ENCODE measurements around the gene ARL8B. TPM values are rescaled to one million over a fixed set of nuclear protein-coding genes. Genes with fewer than 3 reads are reported as not detected.
"Not testable (repeated sequence)": the region's sequence is repeated elsewhere in the genome, so short reads cannot be mapped to it uniquely, and the experiment has no call there.

The ARL8B gene
- total RNA-seq, result 10 to 100 TPM; 41.0 to 44.0 TPM

DNA sequence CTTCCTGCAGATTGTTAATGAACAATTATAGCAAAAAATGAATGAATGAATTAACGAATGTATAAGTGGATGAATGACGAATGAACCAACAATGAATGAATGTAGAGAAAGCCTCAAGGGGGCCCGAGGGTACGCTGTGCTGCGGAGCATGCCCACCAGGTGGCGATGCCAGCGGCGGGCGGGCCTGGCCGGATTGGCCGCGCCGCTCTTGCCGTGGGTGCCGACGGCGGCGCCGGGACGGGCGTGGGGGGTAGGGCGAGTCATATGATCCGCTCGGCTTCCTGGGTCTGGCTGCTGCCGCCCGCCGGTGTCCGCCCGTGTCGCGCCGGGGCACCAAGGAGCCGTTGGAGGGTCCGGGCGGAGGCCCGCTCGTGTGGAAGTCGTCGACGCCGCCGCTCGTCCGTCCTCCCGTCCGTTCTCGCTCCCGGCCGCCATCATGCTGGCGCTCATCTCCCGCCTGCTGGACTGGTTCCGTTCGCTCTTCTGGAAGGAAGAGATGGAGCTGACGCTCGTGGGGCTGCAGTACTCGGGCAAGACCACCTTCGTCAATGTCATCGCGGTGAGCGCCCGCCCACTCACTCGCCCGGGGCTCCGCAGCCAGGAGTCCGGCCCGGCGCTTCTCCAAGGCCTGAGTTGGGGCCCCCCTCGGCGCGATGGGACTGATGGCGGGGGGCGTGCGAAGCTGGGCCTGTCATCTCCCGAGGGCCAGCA is at the start of gene ARL8B:
TSS of gene ARL8B (plus strand) at position 263 of the 711 bp plus-strand sequence. CDS start at position 437, 174 bp downstream.
- peak; percentile 93 for DNase-seq
- H3K27me3 Mint-ChIP-seq (ENCODE audit: low read depth), result no peaks in the 10 kb centered on the region
- peak; percentile 97 for ATAC-seq
- H3K9me3 Mint-ChIP-seq (ENCODE audit: insufficient read depth), result no peaks in the 10 kb centered on the region
- peaks cover 3% of the 10 kb centered on the region for H3K36me3 Mint-ChIP-seq (ENCODE audit: low read depth)
- peaks cover 29% of the 10 kb centered on the region for H3K4me1 Mint-ChIP-seq (ENCODE audit: low read depth)
- POLR2A ChIA-PET, result interaction anchor here (1.1 to 5.0 kb wide), 5 partner anchors 9 to 75 kb away, joined by 3 to 25 read pairs (median 4); partner anchors contain the start of gene EDEM1
- H3K27ac Mint-ChIP-seq, result peak within 1 kb of the TSS; percentile 91
- H3K4me3 Mint-ChIP-seq, result peak within 1 kb of the TSS; percentile 95
- CTCF ChIA-PET, result interaction anchor here (0.6 to 2.8 kb wide), 20 partner anchors 9 to 816 kb away, joined by 3 to 15 read pairs (median 5); partner anchors contain the start of gene EDEM1

DNA sequence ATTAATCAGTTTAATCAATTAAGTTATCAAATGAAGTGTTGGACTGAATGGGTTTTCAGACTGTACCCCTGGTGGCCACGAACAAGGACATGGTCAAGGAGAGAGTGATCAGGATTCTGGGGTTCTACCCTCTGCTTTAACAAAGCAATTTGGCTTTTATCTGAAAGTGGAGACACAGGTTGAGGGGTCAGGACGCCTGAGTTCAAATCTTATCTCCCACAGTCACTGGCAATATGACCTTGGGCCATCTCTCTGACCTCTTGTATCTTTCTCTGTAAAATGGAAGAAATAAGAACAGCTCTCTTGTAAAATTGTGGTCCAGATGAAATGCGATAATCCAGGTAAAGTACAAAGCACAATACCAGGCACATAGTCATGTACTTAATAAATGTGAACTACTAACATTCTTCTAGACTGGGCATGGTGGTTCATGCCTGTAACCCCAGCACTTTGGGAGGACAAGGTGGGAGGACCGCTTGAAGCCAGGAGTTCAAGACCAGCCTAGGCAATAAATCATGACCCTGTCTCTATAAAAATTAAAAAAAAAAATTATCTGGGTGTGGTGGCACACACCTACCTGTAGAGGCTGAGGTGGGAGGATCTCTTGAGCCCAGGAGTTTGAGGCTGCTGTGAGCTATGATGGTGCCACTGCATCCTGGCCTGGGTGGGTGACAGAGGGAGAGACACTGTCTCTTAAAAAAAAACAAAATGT is 48.6 kb upstream of the ARL8B start:
- H3K36me3 Mint-ChIP-seq (ENCODE audit: low read depth), result no peaks in the 10 kb centered on the region
- H3K4me3 Mint-ChIP-seq, result no peak overlapping the region
- ChIA-PET CTCF (interaction anchor here (1.3 kb wide), 1 partner anchor 362 kb away, joined by 6 read pairs; no protein-coding TSS in a partner anchor), POLR2A (no interaction called here)
- peaks cover 2% of the 10 kb centered on the region for H3K4me1 Mint-ChIP-seq (ENCODE audit: low read depth)
- DNase-seq (no peak), ATAC-seq (no peak)
- no peak overlapping the region for H3K27ac Mint-ChIP-seq
- no peaks in the 10 kb centered on the region for H3K9me3 Mint-ChIP-seq (ENCODE audit: insufficient read depth)
- H3K27me3 Mint-ChIP-seq (ENCODE audit: low read depth), result peaks cover 31% of the 10 kb centered on the region

DNA sequence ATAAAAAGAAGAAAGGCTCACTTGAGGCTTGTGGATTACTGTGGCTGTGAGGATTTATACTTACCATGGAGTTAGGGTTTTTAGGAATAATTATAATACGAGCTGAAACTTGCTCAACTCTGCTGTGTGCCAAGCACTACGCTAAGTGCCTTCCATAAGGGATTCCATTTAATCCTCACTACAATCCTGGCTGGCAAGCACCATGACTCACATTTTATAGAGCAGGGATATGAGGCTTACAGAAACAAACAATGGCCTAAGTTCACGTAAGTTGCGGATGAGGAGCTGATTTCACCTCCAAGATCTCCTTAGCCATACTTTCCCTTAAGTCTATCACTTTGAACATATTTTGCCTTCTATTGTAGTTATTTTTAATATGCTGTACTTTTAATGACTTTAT is 43.9 kb upstream of the ARL8B start:
- Mint-ChIP-seq H3K9me3 (ENCODE audit: insufficient read depth) (no peaks in the 10 kb centered on the region), H3K27ac (no peak overlapping the region), H3K36me3 (ENCODE audit: low read depth) (no peaks in the 10 kb centered on the region), H3K27me3 (ENCODE audit: low read depth) (peaks cover 7% of the 10 kb centered on the region), H3K4me1 (ENCODE audit: low read depth) (no peaks in the 10 kb centered on the region), H3K4me3 (no peak overlapping the region)
- ATAC-seq (no peak), DNase-seq (no peak)
- CTCF ChIA-PET, result interaction anchor here (0.6 to 1.9 kb wide), 2 partner anchors 40 to 366 kb away, joined by 3 to 6 read pairs; no protein-coding TSS in a partner anchor
- POLR2A ChIA-PET, result no interaction called here

DNA sequence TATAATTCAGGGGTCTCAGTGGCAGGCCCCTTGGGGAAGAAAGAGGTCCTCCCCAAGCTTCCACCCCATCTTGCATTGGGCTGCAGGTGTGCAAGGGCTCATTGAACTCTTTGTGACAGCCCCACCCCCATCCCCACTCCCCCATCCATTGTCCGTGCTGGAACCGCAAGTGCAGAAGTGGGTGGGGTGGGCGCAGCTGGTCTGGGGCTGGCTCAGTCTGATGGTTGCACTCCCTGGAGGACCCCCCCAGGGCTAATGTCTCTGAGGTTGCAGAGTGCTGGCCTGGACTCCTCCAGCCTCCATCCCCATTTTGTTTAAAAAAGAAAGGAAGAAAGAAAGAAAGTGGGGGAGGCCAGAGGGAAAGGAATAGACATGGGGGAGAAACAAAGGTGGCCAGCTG is 42.3 kb upstream of the ARL8B start:
- Mint-ChIP-seq H3K36me3 (ENCODE audit: low read depth) (no peaks in the 10 kb centered on the region), H3K27me3 (ENCODE audit: low read depth) (peaks cover 12% of the 10 kb centered on the region), H3K27ac (no peak overlapping the region), H3K9me3 (ENCODE audit: insufficient read depth) (no peaks in the 10 kb centered on the region), H3K4me1 (ENCODE audit: low read depth) (no peaks in the 10 kb centered on the region), H3K4me3 (no peak overlapping the region)
- ATAC-seq (no peak), DNase-seq (no peak)
- POLR2A ChIA-PET, result no interaction called here
- CTCF ChIA-PET, result no interaction called here

DNA sequence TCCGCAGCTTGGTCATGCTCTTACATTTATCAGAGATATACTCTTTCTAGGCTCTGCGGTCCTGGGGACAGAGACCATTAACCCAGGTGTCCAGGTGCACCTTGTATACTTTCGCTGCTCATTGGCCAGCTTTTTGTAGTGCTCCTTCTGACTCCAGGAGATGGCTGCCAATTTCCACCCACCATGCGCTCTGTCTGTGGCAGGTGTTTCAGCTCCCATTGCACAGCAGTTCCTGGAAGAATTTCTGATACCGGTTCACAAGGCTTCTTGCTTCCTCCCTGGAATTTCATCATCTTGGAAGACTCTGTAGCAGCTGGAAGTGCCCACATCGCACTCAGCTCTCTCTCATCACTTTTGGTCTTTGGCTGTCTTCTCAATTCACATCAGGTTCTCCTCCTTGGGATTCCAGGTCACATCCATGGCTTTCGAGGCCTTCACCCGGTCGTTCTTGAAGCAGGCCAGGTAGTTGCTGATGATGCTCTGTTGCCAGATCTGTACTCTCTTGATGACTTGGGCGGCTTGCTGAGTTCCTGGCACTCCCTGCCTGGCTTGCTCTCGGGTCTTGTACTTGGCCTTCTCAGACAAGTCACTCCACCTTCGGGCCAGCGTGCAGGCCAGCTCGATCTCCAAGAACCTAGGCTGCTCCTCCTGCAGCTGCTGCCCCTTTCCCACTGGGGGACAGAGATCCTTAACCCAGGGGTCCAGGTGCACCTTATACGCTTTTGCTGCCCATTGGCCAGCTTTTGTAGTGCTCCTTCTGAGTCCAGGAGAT is 41.1 kb upstream of the ARL8B start:
- no peak overlapping the region for H3K4me3 Mint-ChIP-seq
- no peak for ATAC-seq
- no peaks in the 10 kb centered on the region for H3K9me3 Mint-ChIP-seq (ENCODE audit: insufficient read depth)
- peaks cover 12% of the 10 kb centered on the region for H3K27me3 Mint-ChIP-seq (ENCODE audit: low read depth)
- no peak overlapping the region for H3K27ac Mint-ChIP-seq
- ChIA-PET POLR2A (no interaction called here), CTCF (no interaction called here)
- no peaks in the 10 kb centered on the region for H3K36me3 Mint-ChIP-seq (ENCODE audit: low read depth)
- H3K4me1 Mint-ChIP-seq (ENCODE audit: low read depth), result no peaks in the 10 kb centered on the region
- DNase-seq, result no peak

DNA sequence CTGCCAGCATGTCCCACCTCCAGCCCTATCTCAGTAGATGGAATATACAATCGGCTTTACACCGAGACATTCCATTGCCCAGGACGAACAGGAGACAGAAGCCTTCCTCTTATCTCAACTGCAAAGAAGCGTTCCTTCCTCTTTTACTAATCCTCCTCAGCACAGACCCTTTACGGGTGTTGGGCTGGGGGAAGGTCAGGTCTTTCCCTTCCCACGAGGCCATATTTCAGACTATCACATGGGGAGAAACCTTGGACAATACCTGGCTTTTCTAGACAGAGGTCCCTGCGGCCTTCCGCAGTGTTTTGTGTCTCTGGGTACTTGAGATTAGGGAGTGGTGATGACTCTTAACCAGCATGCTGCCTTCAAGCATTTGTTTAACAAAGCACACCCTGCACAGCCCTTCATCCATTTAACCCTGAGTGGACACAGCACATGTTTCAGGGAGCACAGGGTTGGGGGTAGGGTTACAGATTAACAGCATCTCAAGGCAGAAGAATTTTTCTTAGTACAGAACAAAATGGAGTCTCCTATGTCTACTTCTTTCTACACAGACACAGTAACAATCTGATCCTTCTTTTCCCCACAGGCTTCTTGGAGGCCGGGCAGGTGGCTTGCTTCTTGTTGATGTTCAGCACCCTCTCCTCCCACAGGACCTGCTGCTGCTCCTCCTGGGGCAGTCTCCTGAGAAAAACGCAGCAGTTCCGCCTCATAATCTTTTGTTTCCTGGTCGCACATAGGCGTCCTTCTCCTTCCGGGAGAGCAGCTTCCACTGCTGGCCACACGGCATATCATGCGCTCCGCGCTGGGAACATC is 39.9 kb upstream of the ARL8B start:
- H3K27ac Mint-ChIP-seq; DNase-seq; H3K4me1 Mint-ChIP-seq (ENCODE audit: low read depth); H3K9me3 Mint-ChIP-seq (ENCODE audit: insufficient read depth); H3K36me3 Mint-ChIP-seq (ENCODE audit: low read depth); POLR2A ChIA-PET; ATAC-seq; H3K4me3 Mint-ChIP-seq; CTCF ChIA-PET: not testable (repeated sequence)
- peaks cover 12% of the 10 kb centered on the region for H3K27me3 Mint-ChIP-seq (ENCODE audit: low read depth)

DNA sequence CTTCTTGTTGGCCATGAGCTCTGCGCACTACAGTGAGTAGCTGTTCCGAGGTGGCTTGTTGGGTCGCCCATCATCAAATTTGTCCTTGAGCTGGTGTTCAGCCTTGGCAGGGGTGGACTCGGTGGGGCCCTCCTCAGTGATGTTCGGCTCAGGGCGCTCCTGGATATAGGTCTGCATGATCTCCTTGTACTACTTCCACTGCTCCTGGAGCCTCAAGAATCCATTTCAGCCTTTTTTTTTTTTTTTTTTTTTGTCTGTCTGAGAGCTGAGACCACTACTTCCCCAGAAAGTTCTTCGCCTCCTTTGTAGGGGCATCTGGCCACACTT is 39.3 kb upstream of the ARL8B start:
- H3K4me3 Mint-ChIP-seq, result no peak overlapping the region
- H3K4me1 Mint-ChIP-seq (ENCODE audit: low read depth), result no peaks in the 10 kb centered on the region
- H3K27ac Mint-ChIP-seq, result no peak overlapping the region
- peaks cover 12% of the 10 kb centered on the region for H3K27me3 Mint-ChIP-seq (ENCODE audit: low read depth)
- POLR2A ChIA-PET, result no interaction called here
- no peak for ATAC-seq
- H3K9me3 Mint-ChIP-seq (ENCODE audit: insufficient read depth), result no peaks in the 10 kb centered on the region
- no peaks in the 10 kb centered on the region for H3K36me3 Mint-ChIP-seq (ENCODE audit: low read depth)
- CTCF ChIA-PET, result no interaction called here
- no peak for DNase-seq

DNA sequence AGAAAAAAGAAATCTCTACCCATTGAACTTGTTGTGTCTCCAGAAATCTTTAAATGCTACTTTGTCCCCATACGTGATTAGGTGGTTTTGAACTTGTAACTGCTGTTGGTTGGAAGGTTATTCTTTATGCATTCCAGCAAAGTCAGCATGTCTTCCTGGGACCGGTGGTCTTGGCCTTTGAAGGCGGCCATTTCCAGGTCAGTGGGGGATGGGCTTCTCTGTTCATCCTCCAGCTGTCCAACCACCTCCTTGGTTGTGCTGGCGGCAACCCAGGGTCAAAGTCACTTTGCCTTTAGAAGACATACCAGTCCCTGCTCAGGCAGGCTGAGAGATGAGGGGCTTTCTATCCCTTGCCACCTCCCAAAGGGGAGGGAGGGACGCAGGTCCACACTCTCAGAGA is 37.9 kb upstream of the ARL8B start:
- DNase-seq, result no peak
- Mint-ChIP-seq H3K27ac (no peak overlapping the region), H3K4me1 (ENCODE audit: low read depth) (no peaks in the 10 kb centered on the region), H3K4me3 (no peak overlapping the region), H3K9me3 (ENCODE audit: insufficient read depth) (no peaks in the 10 kb centered on the region), H3K36me3 (ENCODE audit: low read depth) (no peaks in the 10 kb centered on the region), H3K27me3 (ENCODE audit: low read depth) (peaks cover 12% of the 10 kb centered on the region)
- ChIA-PET CTCF (no interaction called here), POLR2A (no interaction called here)
- ATAC-seq, result no peak

DNA sequence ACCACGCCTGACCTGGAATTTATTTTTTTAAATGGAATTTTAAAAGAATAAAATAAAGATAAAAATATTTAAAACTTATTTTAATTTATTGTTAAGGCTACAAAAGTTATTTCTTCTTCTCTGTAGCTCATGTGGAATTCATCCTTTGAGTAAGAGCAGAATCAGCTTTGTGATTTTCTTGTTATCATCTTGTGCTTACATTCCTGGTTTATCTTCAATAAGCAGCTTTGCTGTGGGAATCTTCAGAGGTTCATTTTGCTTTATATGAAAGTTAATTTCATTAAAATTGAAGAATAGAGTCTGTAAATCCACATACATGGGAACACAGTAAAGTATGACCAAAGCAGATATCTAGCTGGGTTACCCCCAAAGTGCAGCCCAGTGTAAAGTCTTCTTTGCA is 35.4 kb upstream of the ARL8B start:
- Mint-ChIP-seq H3K9me3 (ENCODE audit: insufficient read depth) (no peaks in the 10 kb centered on the region), H3K4me1 (ENCODE audit: low read depth) (no peaks in the 10 kb centered on the region), H3K27ac (no peak overlapping the region), H3K27me3 (ENCODE audit: low read depth) (peaks cover 17% of the 10 kb centered on the region), H3K36me3 (ENCODE audit: low read depth) (no peaks in the 10 kb centered on the region), H3K4me3 (no peak overlapping the region)
- POLR2A ChIA-PET, result no interaction called here
- CTCF ChIA-PET, result interaction anchor here (0.7 to 0.9 kb wide), 2 partner anchors 366 to 375 kb away, joined by 3 to 5 read pairs; no protein-coding TSS in a partner anchor
- ATAC-seq (no peak), DNase-seq (no peak)

DNA sequence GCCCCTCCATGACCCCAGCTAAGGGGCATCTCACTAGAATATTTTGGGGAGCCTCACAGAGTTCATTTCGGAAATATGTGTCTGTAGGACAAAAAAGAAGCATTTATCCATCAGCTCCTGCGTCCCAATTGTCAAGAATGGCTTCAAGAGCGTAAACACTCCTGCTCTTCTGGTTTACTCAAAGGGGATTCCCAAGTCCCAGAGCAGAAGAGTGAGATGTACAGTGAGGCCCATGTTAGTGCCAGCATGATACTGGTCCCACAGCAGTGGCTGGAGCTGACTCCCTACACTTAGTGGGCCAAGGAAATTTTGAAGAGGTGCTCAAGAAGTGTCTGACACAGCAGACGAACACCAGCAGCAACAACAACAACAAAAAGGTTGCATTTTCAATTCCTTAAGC is 34.9 kb upstream of the ARL8B start:
- Mint-ChIP-seq H3K9me3 (ENCODE audit: insufficient read depth) (no peaks in the 10 kb centered on the region), H3K4me3 (no peak overlapping the region), H3K4me1 (ENCODE audit: low read depth) (no peaks in the 10 kb centered on the region), H3K36me3 (ENCODE audit: low read depth) (no peaks in the 10 kb centered on the region), H3K27me3 (ENCODE audit: low read depth) (peaks cover 17% of the 10 kb centered on the region), H3K27ac (no peak overlapping the region)
- ATAC-seq (no peak), DNase-seq (no peak)
- POLR2A ChIA-PET, result no interaction called here
- CTCF ChIA-PET, result interaction anchor here (0.7 to 0.9 kb wide), 2 partner anchors 366 to 375 kb away, joined by 3 to 5 read pairs; no protein-coding TSS in a partner anchor

DNA sequence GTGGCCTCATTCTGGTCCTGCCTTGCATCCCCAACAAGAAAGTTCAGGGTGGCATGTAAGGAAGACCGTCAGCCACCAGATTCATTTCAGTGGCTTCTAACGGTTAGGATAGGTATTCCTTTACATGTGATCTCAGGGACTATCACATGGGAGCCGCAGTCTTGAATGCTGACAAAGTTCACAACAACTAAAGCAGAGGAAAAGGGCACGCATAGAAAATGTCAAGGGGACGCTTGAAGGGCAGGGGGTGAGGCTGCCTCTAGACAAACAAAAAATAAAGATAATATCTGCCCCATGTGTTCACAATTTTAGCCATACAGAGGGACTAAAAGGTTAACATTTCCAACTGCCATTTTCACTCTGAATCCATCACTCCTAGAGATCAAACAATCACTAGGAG is 31.9 kb upstream of the ARL8B start:
- H3K27me3 Mint-ChIP-seq (ENCODE audit: low read depth), result peaks cover 21% of the 10 kb centered on the region
- ChIA-PET POLR2A (no interaction called here), CTCF (no interaction called here)
- H3K36me3 Mint-ChIP-seq (ENCODE audit: low read depth), result no peaks in the 10 kb centered on the region
- H3K4me3 Mint-ChIP-seq, result no peak overlapping the region
- H3K4me1 Mint-ChIP-seq (ENCODE audit: low read depth), result no peaks in the 10 kb centered on the region
- ATAC-seq, result no peak
- H3K9me3 Mint-ChIP-seq (ENCODE audit: insufficient read depth), result no peaks in the 10 kb centered on the region
- H3K27ac Mint-ChIP-seq, result no peak overlapping the region
- DNase-seq, result no peak
